ENCODE measurements around the gene SH3BGRL2. TPM values are rescaled to one million over a fixed set of nuclear protein-coding genes. Genes with fewer than 3 reads are reported as not detected.

Gene SH3BGRL2
- total and polyA plus RNA-seq, 4 donors: 23.8 to 71.3 (median 34.3) TPM

GRCh38 chr6:79621579-79621978, 9.6 kb upstream of the SH3BGRL2 start:
- no peak for DNase-seq (ENCODE audit: low spot score)
- no peak for TF ChIP-seq TAF1 (conservative IDR thresholded peaks at IDR 0.05)
- TF ChIP-seq, protein P1, sequence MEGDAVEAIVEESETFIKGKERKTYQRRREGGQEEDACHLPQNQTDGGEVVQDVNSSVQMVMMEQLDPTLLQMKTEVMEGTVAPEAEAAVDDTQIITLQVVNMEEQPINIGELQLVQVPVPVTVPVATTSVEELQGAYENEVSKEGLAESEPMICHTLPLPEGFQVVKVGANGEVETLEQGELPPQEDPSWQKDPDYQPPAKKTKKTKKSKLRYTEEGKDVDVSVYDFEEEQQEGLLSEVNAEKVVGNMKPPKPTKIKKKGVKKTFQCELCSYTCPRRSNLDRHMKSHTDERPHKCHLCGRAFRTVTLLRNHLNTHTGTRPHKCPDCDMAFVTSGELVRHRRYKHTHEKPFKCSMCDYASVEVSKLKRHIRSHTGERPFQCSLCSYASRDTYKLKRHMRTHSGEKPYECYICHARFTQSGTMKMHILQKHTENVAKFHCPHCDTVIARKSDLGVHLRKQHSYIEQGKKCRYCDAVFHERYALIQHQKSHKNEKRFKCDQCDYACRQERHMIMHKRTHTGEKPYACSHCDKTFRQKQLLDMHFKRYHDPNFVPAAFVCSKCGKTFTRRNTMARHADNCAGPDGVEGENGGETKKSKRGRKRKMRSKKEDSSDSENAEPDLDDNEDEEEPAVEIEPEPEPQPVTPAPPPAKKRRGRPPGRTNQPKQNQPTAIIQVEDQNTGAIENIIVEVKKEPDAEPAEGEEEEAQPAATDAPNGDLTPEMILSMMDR (IDR thresholded peaks at IDR 0.05; ENCODE audit: low read depth, low read length, missing input control): no peak
- TF ChIP-seq NR2F2 (IDR thresholded peaks at IDR 0.05): no peak
- no peak for TF ChIP-seq HNF4A (conservative IDR thresholded peaks at IDR 0.05)
- TF ChIP-seq EGR1 (IDR thresholded peaks at IDR 0.05; ENCODE audit: low read depth in 2 of 2): no peak
- no peak for TF ChIP-seq SP1 (IDR thresholded peaks at IDR 0.05)
- no peak for TF ChIP-seq GABPA (IDR thresholded peaks at IDR 0.05 in 1 of 2, conservative IDR thresholded peaks at IDR 0.05 in 1 of 2)
- TF ChIP-seq ZBTB33 (IDR thresholded peaks at IDR 0.05): no peak
- TF ChIP-seq, protein P2, sequence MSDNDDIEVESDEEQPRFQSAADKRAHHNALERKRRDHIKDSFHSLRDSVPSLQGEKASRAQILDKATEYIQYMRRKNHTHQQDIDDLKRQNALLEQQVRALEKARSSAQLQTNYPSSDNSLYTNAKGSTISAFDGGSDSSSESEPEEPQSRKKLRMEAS (IDR thresholded peaks at IDR 0.05): no peak
- Histone ChIP-seq H3K27ac (ENCODE audit: low read depth in 1 of 2, low read length in 2 of 2) (no peak overlapping the region), H3K36me3 (ENCODE audit: control insufficient read depth in 4 of 4, insufficient read depth in 3 of 4, low read depth in 1 of 4, low read length in 3 of 4) (no peaks in the 10 kb centered on the region), H3K9me3 (ENCODE audit: control insufficient read depth in 4 of 4, low read length in 3 of 4) (no peaks in the 10 kb centered on the region), H3K4me1 (ENCODE audit: control insufficient read depth in 4 of 4, insufficient read depth in 4 of 4, low read length in 3 of 4) (peaks cover 5 to 21% (median 12%) of the 10 kb centered on the region in 4 donors), H3K9ac (ENCODE audit: low read depth in 1 of 2, low read length in 2 of 2) (no peak overlapping the region), H3K4me3 (ENCODE audit: low read depth in 1 of 3, low read length in 3 of 3) (no peak overlapping the region), H3K27me3 (ENCODE audit: control insufficient read depth in 4 of 4, insufficient read depth in 4 of 4, low read length in 3 of 4) (no peaks in the 10 kb centered on the region)
- 88% methylated on average over 2 of the region's 2 CpGs for WGBS

GRCh38 chr6:79622364-79622763, 8.8 kb upstream of the SH3BGRL2 start:
- WGBS: 86% methylated on average over 1 of the region's 1 CpG
- Histone ChIP-seq H3K9me3 (ENCODE audit: control insufficient read depth in 4 of 4, low read length in 3 of 4) (no peaks in the 10 kb centered on the region), H3K27ac (ENCODE audit: low read depth in 1 of 2, low read length in 2 of 2) (no peak overlapping the region), H3K36me3 (ENCODE audit: control insufficient read depth in 4 of 4, insufficient read depth in 3 of 4, low read depth in 1 of 4, low read length in 3 of 4) (no peaks in the 10 kb centered on the region), H3K9ac (ENCODE audit: low read depth in 1 of 2, low read length in 2 of 2) (no peak overlapping the region), H3K4me3 (ENCODE audit: low read depth in 1 of 3, low read length in 3 of 3) (no peak overlapping the region), H3K27me3 (ENCODE audit: control insufficient read depth in 4 of 4, insufficient read depth in 4 of 4, low read length in 3 of 4) (no peaks in the 10 kb centered on the region), H3K4me1 (ENCODE audit: control insufficient read depth in 4 of 4, insufficient read depth in 4 of 4, low read length in 3 of 4) (peaks cover 4 to 21% (median 8%) of the 10 kb centered on the region in 4 donors)
- no peak for DNase-seq (ENCODE audit: low spot score)
- TF ChIP-seq RXRA (IDR thresholded peaks at IDR 0.05) (no peak), FOXA1 (IDR thresholded peaks at IDR 0.05) (no peak), HNF4A (conservative IDR thresholded peaks at IDR 0.05) (peak; percentile 30), ZBTB33 (IDR thresholded peaks at IDR 0.05) (no peak), SP1 (IDR thresholded peaks at IDR 0.05) (peak; percentile 20), GABPA (IDR thresholded peaks at IDR 0.05 in 1 of 2, conservative IDR thresholded peaks at IDR 0.05 in 1 of 2) (no peak), HNF4G (IDR thresholded peaks at IDR 0.05) (no peak), YY1 (IDR thresholded peaks at IDR 0.05) (no peak), NR2F2 (IDR thresholded peaks at IDR 0.05) (no peak)
- TF ChIP-seq, protein P3, sequence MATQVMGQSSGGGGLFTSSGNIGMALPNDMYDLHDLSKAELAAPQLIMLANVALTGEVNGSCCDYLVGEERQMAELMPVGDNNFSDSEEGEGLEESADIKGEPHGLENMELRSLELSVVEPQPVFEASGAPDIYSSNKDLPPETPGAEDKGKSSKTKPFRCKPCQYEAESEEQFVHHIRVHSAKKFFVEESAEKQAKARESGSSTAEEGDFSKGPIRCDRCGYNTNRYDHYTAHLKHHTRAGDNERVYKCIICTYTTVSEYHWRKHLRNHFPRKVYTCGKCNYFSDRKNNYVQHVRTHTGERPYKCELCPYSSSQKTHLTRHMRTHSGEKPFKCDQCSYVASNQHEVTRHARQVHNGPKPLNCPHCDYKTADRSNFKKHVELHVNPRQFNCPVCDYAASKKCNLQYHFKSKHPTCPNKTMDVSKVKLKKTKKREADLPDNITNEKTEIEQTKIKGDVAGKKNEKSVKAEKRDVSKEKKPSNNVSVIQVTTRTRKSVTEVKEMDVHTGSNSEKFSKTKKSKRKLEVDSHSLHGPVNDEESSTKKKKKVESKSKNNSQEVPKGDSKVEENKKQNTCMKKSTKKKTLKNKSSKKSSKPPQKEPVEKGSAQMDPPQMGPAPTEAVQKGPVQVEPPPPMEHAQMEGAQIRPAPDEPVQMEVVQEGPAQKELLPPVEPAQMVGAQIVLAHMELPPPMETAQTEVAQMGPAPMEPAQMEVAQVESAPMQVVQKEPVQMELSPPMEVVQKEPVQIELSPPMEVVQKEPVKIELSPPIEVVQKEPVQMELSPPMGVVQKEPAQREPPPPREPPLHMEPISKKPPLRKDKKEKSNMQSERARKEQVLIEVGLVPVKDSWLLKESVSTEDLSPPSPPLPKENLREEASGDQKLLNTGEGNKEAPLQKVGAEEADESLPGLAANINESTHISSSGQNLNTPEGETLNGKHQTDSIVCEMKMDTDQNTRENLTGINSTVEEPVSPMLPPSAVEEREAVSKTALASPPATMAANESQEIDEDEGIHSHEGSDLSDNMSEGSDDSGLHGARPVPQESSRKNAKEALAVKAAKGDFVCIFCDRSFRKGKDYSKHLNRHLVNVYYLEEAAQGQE (IDR thresholded peaks at IDR 0.05): no peak
- TF ChIP-seq, protein P2 (IDR thresholded peaks at IDR 0.05): no peak

Measured in liver (tissue), 9 donors.